ENCODE measurements around the gene PRAC2. TPM values are rescaled to one million over a fixed set of nuclear protein-coding genes. Genes with fewer than 3 reads are reported as not detected.
A peak's percentile ranks its signal among the peaks of the same experiment; 100 is the strongest.

The PRAC2 gene
- total RNA-seq, 1 experiment from 2014 or later = 44.1 TPM

DNA sequence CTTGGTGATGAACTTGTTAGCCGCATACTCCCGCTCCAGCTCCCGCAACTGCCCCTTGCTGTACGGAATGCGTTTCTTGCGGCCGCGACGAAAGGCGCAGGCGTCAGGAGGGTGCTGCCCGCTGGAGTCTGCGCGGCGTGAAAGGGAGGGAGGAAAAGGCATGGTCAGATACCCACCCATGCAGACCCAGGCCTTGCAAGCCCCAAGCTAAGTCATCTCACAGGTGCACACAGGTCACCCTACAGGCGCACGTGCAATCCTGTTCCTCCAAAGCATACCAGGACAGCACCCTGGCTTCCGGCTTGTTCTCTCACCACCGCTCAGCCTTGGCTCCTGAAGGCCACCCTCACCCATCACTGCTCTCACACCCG, 3.9 kb downstream of the PRAC2 start:
- Histone ChIP-seq H3K4me2 (ENCODE audit: low read length) (peak overlapping the region; percentile 85), H3F3A (ENCODE audit: low read length, unreplicated experiment) (peaks cover 8% of the 10 kb centered on the region), H2AFZ (ENCODE audit: low read length) (peak overlapping the region; percentile 43), H3K36me3 (ENCODE audit: low read depth, low read length) (no peaks in the 10 kb centered on the region), H3K9ac (ENCODE audit: low read length) (peak overlapping the region; percentile 90), H3K9me2 (replicated peaks; ENCODE audit: low read length) (no peaks in the 10 kb centered on the region), H3K4me1 (ENCODE audit: insufficient read depth, low read length) (peaks cover 42% of the 10 kb centered on the region), H3K27me3 (ENCODE audit: low read length) (no peaks in the 10 kb centered on the region), H3K79me2 (ENCODE audit: low read length) (peaks cover 79% of the 10 kb centered on the region), H3K9me3 (ENCODE audit: low read length) (no peaks in the 10 kb centered on the region), H4K20me1 (ENCODE audit: low read length) (no peaks in the 10 kb centered on the region), H3K27ac (ENCODE audit: low read length) (peak overlapping the region; percentile 91), H3K4me3 (ENCODE audit: low read length) (peak overlapping the region; percentile 90)
- POLR2A ChIA-PET (ENCODE audit: unreplicated experiment) = no interaction called here
- no peak for TF ChIP-seq EZH2 (IDR thresholded peaks at IDR 0.05; ENCODE audit: low read length, unreplicated experiment)
- TF ChIP-seq, protein P1, sequence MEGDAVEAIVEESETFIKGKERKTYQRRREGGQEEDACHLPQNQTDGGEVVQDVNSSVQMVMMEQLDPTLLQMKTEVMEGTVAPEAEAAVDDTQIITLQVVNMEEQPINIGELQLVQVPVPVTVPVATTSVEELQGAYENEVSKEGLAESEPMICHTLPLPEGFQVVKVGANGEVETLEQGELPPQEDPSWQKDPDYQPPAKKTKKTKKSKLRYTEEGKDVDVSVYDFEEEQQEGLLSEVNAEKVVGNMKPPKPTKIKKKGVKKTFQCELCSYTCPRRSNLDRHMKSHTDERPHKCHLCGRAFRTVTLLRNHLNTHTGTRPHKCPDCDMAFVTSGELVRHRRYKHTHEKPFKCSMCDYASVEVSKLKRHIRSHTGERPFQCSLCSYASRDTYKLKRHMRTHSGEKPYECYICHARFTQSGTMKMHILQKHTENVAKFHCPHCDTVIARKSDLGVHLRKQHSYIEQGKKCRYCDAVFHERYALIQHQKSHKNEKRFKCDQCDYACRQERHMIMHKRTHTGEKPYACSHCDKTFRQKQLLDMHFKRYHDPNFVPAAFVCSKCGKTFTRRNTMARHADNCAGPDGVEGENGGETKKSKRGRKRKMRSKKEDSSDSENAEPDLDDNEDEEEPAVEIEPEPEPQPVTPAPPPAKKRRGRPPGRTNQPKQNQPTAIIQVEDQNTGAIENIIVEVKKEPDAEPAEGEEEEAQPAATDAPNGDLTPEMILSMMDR (conservative IDR thresholded peaks at IDR 0.05; ENCODE audit: low read depth, low read length) = no peak
- no peak for TF ChIP-seq EZH2phosphoT487 (IDR thresholded peaks at IDR 0.05; ENCODE audit: borderline replicate concordance, low read length)
- no TSS peak for BruUV-seq (replicated peaks)
- DNase-seq (peak; percentile 57), ATAC-seq (peak; percentile 1; the same call in 1 of the 2 replicates)
- intact Hi-C loops (cut with micrococcal nuclease) = loop anchor here (1.0 kb wide), 1 partner anchor 11 kb away; no protein-coding TSS in a partner anchor
- CTCF ChIA-PET = interaction anchor here (2.6 to 5.0 kb wide), 3 partner anchors 48 to 64 kb away, joined by 34 to 76 read pairs (median 58); no protein-coding TSS in a partner anchor

- no peak for ATAC-seq
- peak overlapping the region; percentile 91 for H3K27ac ChIP-seq (ENCODE audit: low read length)
- CTCF ChIA-PET = interaction anchor here (1.1 to 2.6 kb wide), 3 partner anchors 10 to 64 kb away, joined by 5 to 34 read pairs (median 12); no protein-coding TSS in a partner anchor
- H2AFZ ChIP-seq (ENCODE audit: low read length) = peak overlapping the region; percentile 81
- no peaks in the 10 kb centered on the region for H3K27me3 ChIP-seq (ENCODE audit: low read length)
- H3F3A ChIP-seq (ENCODE audit: low read length, unreplicated experiment) = peaks cover 8% of the 10 kb centered on the region
- H3K9me3 ChIP-seq (ENCODE audit: low read length) = no peaks in the 10 kb centered on the region
- H3K9ac ChIP-seq (ENCODE audit: low read length) = peak overlapping the region; percentile 90
- POLR2A ChIA-PET (ENCODE audit: unreplicated experiment) = interaction anchor here (1.1 to 1.8 kb wide), 3 partner anchors 8 to 90 kb away, joined by 4 to 18 read pairs (median 17); partner anchors contain the start of gene TTLL6
- H3K36me3 ChIP-seq (ENCODE audit: low read depth, low read length) = no peaks in the 10 kb centered on the region
- TSS peak; percentile 6 for BruUV-seq (replicated peaks)
- peak overlapping the region; percentile 85 for H3K4me2 ChIP-seq (ENCODE audit: low read length)
- TF ChIP-seq EZH2phosphoT487 (IDR thresholded peaks at IDR 0.05; ENCODE audit: borderline replicate concordance, low read length) (no peak), EZH2 (IDR thresholded peaks at IDR 0.05; ENCODE audit: low read length, unreplicated experiment) (no peak)
- TF ChIP-seq, protein P1 (conservative IDR thresholded peaks at IDR 0.05; ENCODE audit: low read depth, low read length) = no peak
- H3K9me2 ChIP-seq (replicated peaks; ENCODE audit: low read length) = no peaks in the 10 kb centered on the region
- intact Hi-C loops (cut with micrococcal nuclease) = no loop called here
- H4K20me1 ChIP-seq (ENCODE audit: low read length) = no peaks in the 10 kb centered on the region
- peaks cover 49% of the 10 kb centered on the region for H3K4me1 ChIP-seq (ENCODE audit: insufficient read depth, low read length)
- H3K79me2 ChIP-seq (ENCODE audit: low read length) = peaks cover 75% of the 10 kb centered on the region
- DNase-seq = peak; percentile 16
- peak overlapping the region; percentile 90 for H3K4me3 ChIP-seq (ENCODE audit: low read length)
These were observed 4.6 kb downstream of the PRAC2 start for GRCh38 chr17:48727415-48728175.
